Endothelial cell of umbilical vein (primary cell): ENCODE data around the gene DUSP2. TPM values are rescaled to one million over a fixed set of nuclear protein-coding genes. Genes with fewer than 3 reads are reported as not detected.

Source experiments
- BruUV-seq: library from RNA; stranded (reverse); fragments of 400-500 nt; replicated peaks from 2 replicates; lab custom pipeline; 2021; lab: Mats Ljungman, UMichigan
- CTCF ChIA-PET: fragments of 300-600, 350-600 bp; sonication (Branson Sonifier 250); formaldehyde crosslinking; loops from one replicate; lab custom pipeline; 2021; ENCODE audit warnings: antibody characterized with exemption, inconsistent platforms; lab: Charles Lee
- POLR2A ChIA-PET: fragments of 300-600, 350-600 bp; sonication (Branson Sonifier 250); formaldehyde crosslinking; loops from one replicate; lab custom pipeline; 2021; ENCODE audit warnings: antibody characterized with exemption, inconsistent platforms; lab: Charles Lee
- DNase-seq: peaks from one replicate; pipeline ENCODE4 v3.0.0-alpha.2; 2011; ENCODE audit warnings: low read depth, low spot score
- FAIRE-seq: peaks from 2 replicates; lab custom pipeline; 2011; peaks lifted over from hg19 to GRCh38; lab: Jason Lieb, UNC
- H2AFZ ChIP-seq: 2 replicates; pipeline ENCODE4 v1.6.0; 2012; ENCODE audit warnings: low read depth, low read length, control low read depth, inconsistent platforms
- H3K27ac ChIP-seq: 2 replicates; pipeline ENCODE4 v1.5.1; 2011; ENCODE audit warnings: low read depth, mild to moderate bottlenecking, control low read depth, low read length, moderate library complexity; ENCODE audit not compliant: insufficient read depth
- H3K27me3 ChIP-seq, 2 experiments: 2 replicates each; pipeline versions ENCODE4 v1.6.0 to v1.6.1; 2011; ENCODE audit warnings: low read length in 2 of 2, mixed read lengths in 1 of 2; ENCODE audit not compliant: control insufficient read depth in 2 of 2, insufficient read depth in 2 of 2
- H3K36me3 ChIP-seq, 2 experiments: 2 replicates in 1 of 2; 3 replicates in 1 of 2; pipeline ENCODE4 v1.5.1; 2011; ENCODE audit warnings: low read length in 2 of 2, mild to moderate bottlenecking in 1 of 2, moderate library complexity in 1 of 2; ENCODE audit not compliant: control insufficient read depth in 2 of 2, insufficient read depth in 2 of 2; ENCODE audit errors: extremely low read depth in 1 of 2
- H3K4me1 ChIP-seq: 3 replicates; pipeline ENCODE4 v1.5.1; 2011; ENCODE audit warnings: mild to moderate bottlenecking, low read length; ENCODE audit not compliant: control insufficient read depth, insufficient read depth; ENCODE audit errors: extremely low read depth
- H3K4me2 ChIP-seq: 2 replicates; pipeline ENCODE4 v1.6.1; 2011; ENCODE audit warnings: low read length, control low read depth, mixed read lengths; ENCODE audit not compliant: insufficient read depth
- H3K4me3 ChIP-seq, 3 experiments: fragments of 200-600 bp in 1 of 3; sonication (generic), shearing (Covaris generic) in 1 of 3; replicated peaks in 1 of 3; 2 replicates each; pipeline ENCODE4 v1.5.1; 2011 to 2016; ENCODE audit warnings: control low read depth in 3 of 3, low read length in 3 of 3, mild to moderate bottlenecking in 2 of 3, inconsistent platforms in 1 of 3, low read depth in 1 of 3, moderate library complexity in 1 of 3; ENCODE audit not compliant: insufficient read depth in 1 of 3
- H3K79me2 ChIP-seq: 2 replicates; pipeline ENCODE4 v1.6.0; 2012; ENCODE audit warnings: low read length, inconsistent platforms; ENCODE audit not compliant: control insufficient read depth, insufficient read depth
- H3K9ac ChIP-seq: replicated peaks from 2 replicates; pipeline ENCODE3; 2011; ENCODE audit warnings: low read length, control low read depth; ENCODE audit not compliant: insufficient read depth; ENCODE audit errors: extremely low read depth
- H3K9me1 ChIP-seq: replicated peaks from 3 replicates; pipeline ENCODE4 v1.6.0; 2011; ENCODE audit warnings: mild to moderate bottlenecking, low read length; ENCODE audit not compliant: control insufficient read depth, insufficient read depth; ENCODE audit errors: extremely low read depth
- H3K9me3 ChIP-seq: replicated peaks from 2 replicates; pipeline ENCODE4 v1.5.1; 2012; ENCODE audit warnings: low read length, inconsistent platforms; ENCODE audit not compliant: control insufficient read depth, insufficient read depth
- H4K20me1 ChIP-seq: replicated peaks from 2 replicates; pipeline ENCODE3; 2011; ENCODE audit warnings: mild to moderate bottlenecking, low read length; ENCODE audit not compliant: control insufficient read depth, insufficient read depth; ENCODE audit errors: extremely low read depth
- EZH2 ChIP-seq: IDR thresholded peaks from 2 replicates; pipeline ENCODE4 v1.6.1; 2012; ENCODE audit warnings: borderline replicate concordance, low read depth, mild to moderate bottlenecking, moderate library complexity, low read length, inconsistent platforms; ENCODE audit not compliant: severe bottlenecking
- FOS ChIP-seq: IDR thresholded peaks from 2 replicates; pipeline ENCODE4 v1.6.1; 2011; ENCODE audit warnings: mild to moderate bottlenecking, low read length, moderate library complexity, borderline replicate concordance; ENCODE audit not compliant: insufficient read depth
- GATA2 ChIP-seq: IDR thresholded peaks from 2 replicates; pipeline ENCODE4 v1.7.0; 2011; ENCODE audit warnings: low read depth, mild to moderate bottlenecking, moderate library complexity, mixed read lengths, low read length; ENCODE audit not compliant: insufficient read length, insufficient read depth
- JUN ChIP-seq: IDR thresholded peaks from 2 replicates; pipeline ENCODE4 v1.6.1; 2011; ENCODE audit warnings: borderline replicate concordance, low read depth; ENCODE audit not compliant: insufficient read length, insufficient read depth
- MYC ChIP-seq: IDR thresholded peaks from one replicate; pipeline ENCODE4 v1.6.1; 2011; ENCODE audit warnings: mild to moderate bottlenecking, low read depth, low read length
- POLR2A ChIP-seq: IDR thresholded peaks from 2 replicates; pipeline ENCODE4 v1.6.1; 2012; ENCODE audit warnings: low read depth, mild to moderate bottlenecking, control low read depth, low read length
- POLR2AphosphoS5 ChIP-seq: IDR thresholded peaks from 2 replicates; pipeline ENCODE4 v1.6.1; 2012; ENCODE audit warnings: low read depth, mild to moderate bottlenecking, control low read depth, low read length, moderate library complexity; ENCODE audit not compliant: insufficient read depth
- dilution Hi-C: fragments of 300-500 bp; cut with MboI; formaldehyde crosslinking; loops from one replicate; pipeline ENCODE4 v1.15.0; 2019; ENCODE audit warnings: low sequenced_read_pairs; ENCODE audit not compliant: extremely low pct_ligation_motif_present
- intact Hi-C: fragments of 100-400 bp; cut with micrococcal nuclease; formaldehyde crosslinking; loops from one replicate; pipeline ENCODE4 v1.10.0; 2022
- polyA plus RNA-seq, 4 experiments: library from polyadenylated mRNA; depleted of rRNA in 3 of 4; stranded (reverse) in 3 of 4; unstranded in 1 of 4; fragments of >200 nt; gene quantifications; 2 replicates each; pipeline versions ENCODE4 v1.2.1 to v1.2.3, GENCODE V29; 2011 to 2012; ENCODE audit warnings: missing spikeins in 1 of 4
- total RNA-seq: library from RNA; stranded (reverse); gene quantifications from 2 replicates; pipeline ENCODE4 v1.2.3, GENCODE V29; 2021
- TF ChIP-seq, protein P1 (sequence below), 2 donors: IDR thresholded peaks; 1 replicate in 1 of 2; 2 replicates in 1 of 2; pipeline ENCODE4 v1.5.1; 2011; ENCODE audit warnings: low read length in 2 of 2, mild to moderate bottlenecking in 2 of 2, moderate library complexity in 2 of 2, control low read depth in 1 of 2, inconsistent platforms in 1 of 2, low read depth in 1 of 2; ENCODE audit not compliant: insufficient read depth in 1 of 2; ENCODE audit errors: extremely low read depth in 1 of 2
- TF ChIP-seq, protein P2 (sequence below): IDR thresholded peaks from 2 replicates; pipeline ENCODE4 v1.6.1; 2011; ENCODE audit not compliant: insufficient read depth, insufficient read length

Gene DUSP2
- total and polyA plus RNA-seq, 2 donors (not counting 3 experiments of a cell fraction or from before 2014, with no cell fraction given) = 0.33 TPM

DNA sequence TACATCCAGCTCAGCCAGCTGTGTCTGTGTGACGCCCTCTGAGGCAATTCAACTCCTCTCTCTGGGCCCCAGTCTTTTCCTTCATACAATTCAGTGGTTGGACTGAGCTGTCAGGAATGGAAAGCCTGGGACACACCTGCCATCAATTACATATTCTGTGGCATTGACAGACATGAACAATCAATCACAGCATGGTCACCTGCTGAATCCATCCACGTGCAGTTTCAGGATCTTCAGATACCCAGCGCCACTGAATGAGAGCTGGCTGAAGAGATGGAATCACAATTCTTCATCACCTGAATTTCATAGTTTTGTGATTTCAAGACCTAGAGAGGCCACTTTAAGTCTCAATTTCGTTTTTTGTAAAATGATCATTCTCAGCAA, 34.0 kb downstream of the DUSP2 start:
- Histone ChIP-seq H3K9ac (no peak overlapping the region), H3K9me3 (no peaks in the 10 kb centered on the region), H3K4me2 (no peak overlapping the region), H3K27ac (no peak overlapping the region), H3K79me2 (no peaks in the 10 kb centered on the region), H3K4me1 (no peaks in the 10 kb centered on the region), H3K27me3 (peaks cover 5 to 9% of the 10 kb centered on the region in 2 experiments), H2AFZ (no peak overlapping the region), H3K36me3 (no peaks in the 10 kb centered on the region), H3K4me3 (no peak overlapping the region), H3K9me1 (no peaks in the 10 kb centered on the region), H4K20me1 (no peaks in the 10 kb centered on the region)
- ChIA-PET CTCF (interaction anchor here (0.9 kb wide), 1 partner anchor 9 kb away, joined by 3 read pairs; no protein-coding TSS in a partner anchor), POLR2A (no interaction called here)
- DNase-seq (no peak), FAIRE-seq (no peak)
- no TSS peak for BruUV-seq
- TF ChIP-seq POLR2A (no peak), POLR2AphosphoS5 (no peak), EZH2 (no peak), JUN (no peak), GATA2 (no peak), FOS (no peak), MYC (no peak)
- TF ChIP-seq, protein P1, sequence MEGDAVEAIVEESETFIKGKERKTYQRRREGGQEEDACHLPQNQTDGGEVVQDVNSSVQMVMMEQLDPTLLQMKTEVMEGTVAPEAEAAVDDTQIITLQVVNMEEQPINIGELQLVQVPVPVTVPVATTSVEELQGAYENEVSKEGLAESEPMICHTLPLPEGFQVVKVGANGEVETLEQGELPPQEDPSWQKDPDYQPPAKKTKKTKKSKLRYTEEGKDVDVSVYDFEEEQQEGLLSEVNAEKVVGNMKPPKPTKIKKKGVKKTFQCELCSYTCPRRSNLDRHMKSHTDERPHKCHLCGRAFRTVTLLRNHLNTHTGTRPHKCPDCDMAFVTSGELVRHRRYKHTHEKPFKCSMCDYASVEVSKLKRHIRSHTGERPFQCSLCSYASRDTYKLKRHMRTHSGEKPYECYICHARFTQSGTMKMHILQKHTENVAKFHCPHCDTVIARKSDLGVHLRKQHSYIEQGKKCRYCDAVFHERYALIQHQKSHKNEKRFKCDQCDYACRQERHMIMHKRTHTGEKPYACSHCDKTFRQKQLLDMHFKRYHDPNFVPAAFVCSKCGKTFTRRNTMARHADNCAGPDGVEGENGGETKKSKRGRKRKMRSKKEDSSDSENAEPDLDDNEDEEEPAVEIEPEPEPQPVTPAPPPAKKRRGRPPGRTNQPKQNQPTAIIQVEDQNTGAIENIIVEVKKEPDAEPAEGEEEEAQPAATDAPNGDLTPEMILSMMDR (IDR thresholded peaks at IDR 0.05; ENCODE audit: extremely low read depth in 1 of 2, insufficient read depth in 1 of 2, low read depth in 1 of 2, low read length in 2 of 2) = no peak
- TF ChIP-seq, protein P2, sequence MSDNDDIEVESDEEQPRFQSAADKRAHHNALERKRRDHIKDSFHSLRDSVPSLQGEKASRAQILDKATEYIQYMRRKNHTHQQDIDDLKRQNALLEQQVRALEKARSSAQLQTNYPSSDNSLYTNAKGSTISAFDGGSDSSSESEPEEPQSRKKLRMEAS = no peak
- intact Hi-C loops = no loop called here
- dilution Hi-C loops = no loop called here
